GM06990 (cell line): ENCODE measurements around the gene RALGDS.
"Not testable (repeated sequence)": the region's sequence is repeated elsewhere in the genome, so short reads cannot be mapped to it uniquely, and the experiment has no call there.

Source experiments
- DNase-seq: peaks from one replicate; pipeline ENCODE4 v3.0.0-alpha.2; 2011; ENCODE audit not compliant: insufficient read length; ENCODE audit errors: extremely low read depth
- H3K27me3 ChIP-seq: replicated peaks from 2 replicates; pipeline ENCODE4 v1.6.0; 2011; ENCODE audit warnings: low read length; ENCODE audit not compliant: control insufficient read depth, insufficient read depth
- H3K36me3 ChIP-seq: 2 replicates; pipeline ENCODE4 v1.5.1; 2011; ENCODE audit warnings: low read length; ENCODE audit not compliant: control insufficient read depth, insufficient read depth
- H3K4me3 ChIP-seq: replicated peaks from 2 replicates; pipeline ENCODE4 v1.5.1; 2011; ENCODE audit warnings: low read depth, mild to moderate bottlenecking, control low read depth, low read length
- CTCF ChIP-seq: IDR thresholded peaks from 2 replicates; pipeline ENCODE4 v1.5.1; 2011; ENCODE audit warnings: low read length, control low read depth, mild to moderate bottlenecking, inconsistent platforms; ENCODE audit not compliant: insufficient read depth, poor library complexity, severe bottlenecking

The RALGDS gene

GRCh38 chr9:133071484-133072150, 49.4 kb downstream of the RALGDS start:
- Histone ChIP-seq H3K36me3 (no peaks in the 10 kb centered on the region), H3K4me3 (no peak overlapping the region), H3K27me3 (no peaks in the 10 kb centered on the region; the same call in 1 of the 2 replicates)
- no peak for TF ChIP-seq CTCF
- DNase-seq, result no peak

DNA sequence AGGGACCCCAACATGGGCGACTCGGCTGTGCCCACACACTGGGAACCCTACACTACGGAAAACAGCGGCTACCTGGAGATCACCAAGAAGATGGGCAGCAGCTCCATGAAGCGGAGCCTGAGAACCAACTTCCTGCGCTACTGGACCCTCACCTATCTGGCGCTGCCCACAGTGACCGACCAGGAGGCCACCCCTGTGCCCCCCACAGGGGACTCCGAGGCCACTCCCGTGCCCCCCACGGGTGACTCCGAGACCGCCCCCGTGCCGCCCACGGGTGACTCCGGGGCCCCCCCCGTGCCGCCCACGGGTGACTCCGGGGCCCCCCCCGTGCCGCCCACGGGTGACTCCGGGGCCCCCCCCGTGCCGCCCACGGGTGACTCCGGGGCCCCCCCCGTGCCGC, 50.1 kb downstream of the RALGDS start:
- H3K36me3 ChIP-seq, H3K27me3 ChIP-seq, H3K4me3 ChIP-seq, DNase-seq: not testable (repeated sequence)

DNA sequence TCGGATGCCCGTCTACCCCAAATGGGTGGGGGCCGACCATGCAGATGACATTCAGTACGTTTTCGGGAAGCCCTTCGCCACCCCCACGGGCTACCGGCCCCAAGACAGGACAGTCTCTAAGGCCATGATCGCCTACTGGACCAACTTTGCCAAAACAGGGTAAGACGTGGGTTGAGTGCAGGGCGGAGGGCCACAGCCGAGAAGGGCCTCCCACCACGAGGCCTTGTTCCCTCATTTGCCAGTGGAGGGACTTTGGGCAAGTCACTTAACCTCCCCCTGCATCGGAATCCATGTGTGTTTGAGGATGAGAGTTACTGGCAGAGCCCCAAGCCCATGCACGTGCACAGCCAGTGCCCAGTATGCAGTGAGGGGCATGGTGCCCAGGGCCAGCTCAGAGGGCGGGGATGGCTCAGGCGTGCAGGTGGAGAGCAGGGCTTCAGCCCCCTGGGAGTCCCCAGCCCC, 50.5 kb downstream of the RALGDS start:
- not testable (repeated sequence) for H3K4me3 ChIP-seq, H3K27me3 ChIP-seq, DNase-seq, H3K36me3 ChIP-seq

- not testable (repeated sequence) for H3K4me3 ChIP-seq, H3K36me3 ChIP-seq, H3K27me3 ChIP-seq, DNase-seq
Measured at GRCh38 chr9:133068431-133068830, 52.6 kb downstream of the RALGDS start.

GRCh38 chr9:133067813-133068212, 53.2 kb downstream of the RALGDS start:
- no peak for DNase-seq
- TF ChIP-seq CTCF, result no peak
- H3K36me3 ChIP-seq, result no peaks in the 10 kb centered on the region; the same call in 1 of the 2 replicates
- no peaks in the 10 kb centered on the region for H3K27me3 ChIP-seq
- H3K4me3 ChIP-seq, result no peak overlapping the region

GRCh38 chr9:133067006-133067405, 54.0 kb downstream of the RALGDS start:
- Histone ChIP-seq H3K36me3 (no peaks in the 10 kb centered on the region; the same call in 1 of the 2 replicates), H3K4me3 (no peak overlapping the region), H3K27me3 (no peaks in the 10 kb centered on the region)
- no peak for TF ChIP-seq CTCF
- no peak for DNase-seq

GRCh38 chr9:133066181-133066983, 54.7 kb downstream of the RALGDS start:
- Histone ChIP-seq H3K4me3 (no peak overlapping the region), H3K27me3 (no peaks in the 10 kb centered on the region), H3K36me3 (no peaks in the 10 kb centered on the region; the same call in 1 of the 2 replicates)
- no peak for DNase-seq
- no peak for TF ChIP-seq CTCF
